Breast epithelium (tissue), 4 donors: Measurements from ENCODE around the gene LCN10. TPM values are rescaled to one million over a fixed set of nuclear protein-coding genes. Genes with fewer than 3 reads are reported as not detected.
"Not testable (repeated sequence)": the region's sequence is repeated elsewhere in the genome, so short reads cannot be mapped to it uniquely, and the experiment has no call there.

ENCODE experiments used
- DNase-seq, 2 donors: peaks; one replicate each; pipeline ENCODE4 v3.0.0-alpha.2; 2019; ENCODE audit warnings: low spot score in 2 of 2
- H3K27ac ChIP-seq, 2 donors: fragments of 200-600 bp; sonication (generic) in 1 of 2; one replicate each; pipeline ENCODE4 v1.5.1; 2016 to 2019; ENCODE audit warnings: mild to moderate bottlenecking in 1 of 2
- H3K27me3 ChIP-seq, 2 donors: fragments of 200-600 bp; sonication (generic) in 1 of 2; one replicate each; pipeline versions ENCODE4 v1.5.1 to v1.6.0; 2017 to 2019; ENCODE audit warnings: control low read depth in 1 of 2, mild to moderate bottlenecking in 1 of 2
- H3K36me3 ChIP-seq: fragments of 200-600 bp; one replicate; pipeline ENCODE4 v1.5.1; 2019
- H3K4me1 ChIP-seq, 2 donors: fragments of 200-600 bp; sonication (generic); one replicate each; pipeline ENCODE4 v1.5.1; 2016 to 2019; ENCODE audit warnings: control low read depth in 1 of 2
- H3K4me3 ChIP-seq, 3 donors: fragments of 200-600 bp; sonication (generic); 1 replicate in 2 of 3; 2 replicates in 1 of 3; pipeline ENCODE4 v1.5.1; 2016 to 2019; ENCODE audit warnings: mild to moderate bottlenecking in 3 of 3, moderate library complexity in 2 of 3
- H3K9me3 ChIP-seq, 2 donors: fragments of 200-600 bp; sonication (generic) in 1 of 2; one replicate each; pipeline ENCODE4 v1.5.1; 2016 to 2019; ENCODE audit warnings: control low read depth in 1 of 2
- POLR2A ChIP-seq: fragments of 450-650 bp; IDR thresholded peaks from one replicate; pipeline ENCODE4 v1.6.1; 2016; ENCODE audit warnings: antibody characterized with exemption, mild to moderate bottlenecking, moderate library complexity
- POLR2AphosphoS5 ChIP-seq, 3 donors: sonication (generic); formaldehyde crosslinking; IDR thresholded peaks; one replicate each; pipeline ENCODE4 v1.6.1; 2017; ENCODE audit warnings: antibody characterized with exemption in 3 of 3
- intact Hi-C: fragments of 100-400 bp; cut with DNase I; formaldehyde crosslinking; loops from one replicate; pipeline ENCODE4 v1.15.1; 2023; ENCODE audit warnings: low total_unique reads
- total RNA-seq, 3 donors: library from RNA; depleted of rRNA; stranded (reverse); fragments of >200 nt; gene quantifications; one replicate each; pipeline ENCODE4 v1.1.0, GENCODE V29; 2016
- TF ChIP-seq, protein P1 (sequence below), 3 donors: fragments of 450-650 bp; IDR thresholded peaks; one replicate each; pipeline ENCODE4 v1.5.1; 2016 to 2017; ENCODE audit warnings: antibody characterized with exemption in 3 of 3, mild to moderate bottlenecking in 3 of 3, moderate library complexity in 3 of 3

LCN10 gene
- 1 to 10 TPM in 2 of 3 donors, under 1 TPM in 1; 0.73 to 6.9 (median 6.7) TPM for total RNA-seq

DNA sequence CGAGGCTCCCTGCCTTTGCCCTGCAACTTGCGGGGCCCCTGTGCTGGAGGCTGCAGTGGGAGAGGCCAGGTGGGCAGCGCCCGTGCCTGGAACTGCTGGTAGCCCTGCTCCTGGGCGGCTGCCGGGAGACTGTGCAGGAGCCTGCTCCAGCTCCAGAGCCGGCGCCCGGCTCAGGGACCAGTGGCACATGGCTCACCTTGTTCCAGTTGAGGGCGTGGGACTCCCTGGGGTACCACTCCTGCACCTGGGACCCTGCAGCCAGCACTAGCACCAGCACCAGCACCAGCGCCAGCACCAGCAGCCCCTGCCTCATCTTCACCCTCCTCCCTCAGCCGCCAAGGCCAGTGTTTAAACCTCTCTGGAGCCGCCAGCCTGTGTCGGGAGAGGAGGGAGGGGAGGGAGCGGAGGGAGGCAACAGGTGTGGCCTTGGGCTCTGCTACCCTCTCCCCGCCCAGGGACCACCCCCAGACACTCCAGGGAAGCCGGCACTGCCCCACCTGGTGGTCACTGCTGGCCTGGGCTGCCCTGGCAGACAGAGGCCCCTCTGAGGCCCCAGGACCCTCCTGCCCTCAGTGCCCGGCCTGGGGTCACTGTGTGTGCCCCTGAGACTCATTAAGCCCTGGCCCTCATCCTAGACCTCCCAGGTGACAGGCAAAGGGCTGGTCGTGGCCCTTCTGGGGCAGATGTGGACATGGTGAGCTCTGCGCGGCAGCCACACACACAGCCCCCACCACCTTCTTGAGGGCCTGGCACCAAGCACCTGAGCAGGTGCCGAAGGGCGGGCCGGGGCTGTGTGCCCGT, at the start of gene LCN10:
LCN10 (minus strand) TSS at position 350 of the 801 bp plus-strand sequence; CDS start at position 313, 37 bp downstream.
- no peak for DNase-seq
- H3K9me3 ChIP-seq, result no peaks in the 10 kb centered on the region
- H3K27me3 ChIP-seq, result peaks cover 2 to 61% of the 10 kb centered on the region in 2 donors
- no peak within 1 kb of the TSS for H3K27ac ChIP-seq
- peak within 1 kb of the TSS; percentile 4 to 41 (median 11) for H3K4me3 ChIP-seq
- TF ChIP-seq POLR2AphosphoS5 (IDR thresholded peaks at IDR 0.05), result no peak
- TF ChIP-seq, protein P1, sequence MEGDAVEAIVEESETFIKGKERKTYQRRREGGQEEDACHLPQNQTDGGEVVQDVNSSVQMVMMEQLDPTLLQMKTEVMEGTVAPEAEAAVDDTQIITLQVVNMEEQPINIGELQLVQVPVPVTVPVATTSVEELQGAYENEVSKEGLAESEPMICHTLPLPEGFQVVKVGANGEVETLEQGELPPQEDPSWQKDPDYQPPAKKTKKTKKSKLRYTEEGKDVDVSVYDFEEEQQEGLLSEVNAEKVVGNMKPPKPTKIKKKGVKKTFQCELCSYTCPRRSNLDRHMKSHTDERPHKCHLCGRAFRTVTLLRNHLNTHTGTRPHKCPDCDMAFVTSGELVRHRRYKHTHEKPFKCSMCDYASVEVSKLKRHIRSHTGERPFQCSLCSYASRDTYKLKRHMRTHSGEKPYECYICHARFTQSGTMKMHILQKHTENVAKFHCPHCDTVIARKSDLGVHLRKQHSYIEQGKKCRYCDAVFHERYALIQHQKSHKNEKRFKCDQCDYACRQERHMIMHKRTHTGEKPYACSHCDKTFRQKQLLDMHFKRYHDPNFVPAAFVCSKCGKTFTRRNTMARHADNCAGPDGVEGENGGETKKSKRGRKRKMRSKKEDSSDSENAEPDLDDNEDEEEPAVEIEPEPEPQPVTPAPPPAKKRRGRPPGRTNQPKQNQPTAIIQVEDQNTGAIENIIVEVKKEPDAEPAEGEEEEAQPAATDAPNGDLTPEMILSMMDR (IDR thresholded peaks at IDR 0.05), result no peak
- no peak for TF ChIP-seq POLR2A
- intact Hi-C loops, result no loop called here
- H3K4me1 ChIP-seq, result peaks cover 8 to 11% of the 10 kb centered on the region in 2 donors
- no peaks in the 10 kb centered on the region for H3K36me3 ChIP-seq

DNA sequence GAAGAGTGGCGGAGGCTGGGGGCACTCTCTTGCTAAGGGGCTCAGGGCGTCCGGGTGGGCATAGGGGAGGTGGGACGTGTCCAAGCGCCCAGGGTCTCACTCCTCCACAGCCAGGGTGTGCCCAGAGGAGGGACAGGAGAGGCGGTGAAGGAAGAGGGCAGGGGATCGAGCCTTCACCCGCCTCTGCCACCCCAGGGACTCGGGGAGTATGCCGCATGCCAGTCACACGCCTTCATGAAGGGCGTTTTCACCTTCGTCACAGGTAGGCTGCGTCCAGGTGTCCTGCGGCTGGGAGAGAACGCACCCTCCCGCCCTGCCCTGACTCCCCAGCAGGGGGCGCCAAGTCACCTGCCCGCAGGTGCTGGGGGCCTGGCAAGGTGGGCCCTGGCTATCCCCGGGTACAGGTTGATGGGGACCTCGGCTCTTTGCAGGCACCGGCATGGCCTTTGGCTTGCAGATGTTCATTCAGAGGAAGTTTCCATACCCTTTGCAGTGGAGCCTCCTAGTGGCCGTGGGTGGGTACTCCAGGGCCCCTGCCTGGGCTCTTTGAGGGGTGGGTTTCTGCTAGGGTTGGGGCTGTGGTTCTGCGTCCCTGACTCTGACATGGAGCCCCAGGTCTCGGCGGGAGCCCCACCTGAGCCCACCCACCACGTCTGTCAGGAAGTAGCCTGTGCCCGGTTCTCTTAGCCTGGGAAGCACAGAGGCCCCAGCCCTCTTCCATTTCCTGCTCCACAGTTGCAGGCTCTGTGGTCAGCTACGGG, 49.0 kb upstream of the LCN10 start:
- peak; percentile 79 to 82 for DNase-seq
- intact Hi-C loops, result no loop called here

DNA sequence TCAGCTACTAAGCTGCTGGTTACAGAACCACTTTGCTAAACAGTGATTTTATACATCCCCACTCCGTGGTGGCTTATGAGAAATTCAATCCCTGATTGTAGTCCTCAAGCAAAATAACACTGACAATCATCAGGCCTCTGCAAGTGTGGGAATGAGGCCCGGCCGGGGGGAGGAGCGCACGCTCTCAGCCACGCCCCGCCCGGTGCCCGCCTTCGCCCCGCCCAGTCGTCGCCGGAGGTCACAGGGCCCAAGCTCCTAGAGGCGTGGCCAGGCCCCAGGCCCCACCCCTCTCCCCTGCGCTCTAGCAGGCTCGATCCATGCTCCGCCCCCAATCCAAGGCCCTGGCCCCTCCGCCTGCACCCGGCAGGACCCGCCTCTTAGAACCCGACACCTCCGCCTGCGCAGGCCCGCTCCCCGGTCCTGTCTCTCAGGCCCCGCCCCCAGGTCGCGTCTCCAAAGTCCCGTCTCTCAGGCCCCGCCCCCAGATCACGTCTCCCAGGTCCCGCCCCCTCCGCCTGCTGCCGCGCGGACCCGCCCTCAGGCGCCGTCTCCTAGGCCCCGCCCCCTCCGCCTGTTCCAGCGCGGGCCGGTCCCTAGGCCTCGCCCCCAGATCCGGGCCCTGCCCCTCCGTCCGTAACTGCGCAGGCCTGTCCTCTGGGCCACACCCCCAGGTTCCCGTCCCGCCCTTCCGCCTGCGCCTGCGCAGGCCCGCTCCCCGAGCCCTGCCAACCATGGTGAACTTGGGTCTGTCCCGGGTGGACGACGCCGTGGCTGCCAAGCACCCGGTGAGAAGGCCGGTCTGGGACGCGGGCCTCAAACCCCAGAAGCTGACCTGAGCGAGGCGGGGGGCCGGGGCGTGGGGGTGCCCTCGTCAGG, 48.1 kb upstream of the LCN10 start, which contains the start of gene TMEM141:
TMEM141 (plus strand) TSS at position 705 of the 876 bp plus-strand sequence; CDS start at position 732, 27 bp downstream.
- Histone ChIP-seq H3K9me3 (no peaks in the 10 kb centered on the region), H3K4me3 (peak within 1 kb of the TSS; percentile 72 to 76 (median 74)), H3K27me3 (no peaks in the 10 kb centered on the region), H3K27ac (peak within 1 kb of the TSS; percentile 98 to 99), H3K36me3 (no peaks in the 10 kb centered on the region), H3K4me1 (peaks cover 0 to 10% of the 10 kb centered on the region in 2 donors)
- peak; percentile 100 for DNase-seq
- TF ChIP-seq POLR2A (peak; percentile 78), POLR2AphosphoS5 (IDR thresholded peaks at IDR 0.05) (peak; percentile 15 to 93 (median 50))
- TF ChIP-seq, protein P1 (IDR thresholded peaks at IDR 0.05), result no peak
- intact Hi-C loops, result no loop called here

More for the DNA sequence above, 49.0 kb upstream of the LCN10 start:
- peak overlapping the region; percentile 72 to 76 (median 74) for H3K4me3 ChIP-seq
- H3K9me3 ChIP-seq, result no peaks in the 10 kb centered on the region
- no peaks in the 10 kb centered on the region for H3K36me3 ChIP-seq
- no peaks in the 10 kb centered on the region for H3K27me3 ChIP-seq
- peak overlapping the region; percentile 98 to 99 for H3K27ac ChIP-seq
- peaks cover 0 to 10% of the 10 kb centered on the region in 2 donors for H3K4me1 ChIP-seq
- TF ChIP-seq, protein P1 (IDR thresholded peaks at IDR 0.05), result peak; percentile 91 to 97 (median 92)
- TF ChIP-seq POLR2A (no peak), POLR2AphosphoS5 (IDR thresholded peaks at IDR 0.05) (peak; percentile 8 to 48 (median 43))

DNA sequence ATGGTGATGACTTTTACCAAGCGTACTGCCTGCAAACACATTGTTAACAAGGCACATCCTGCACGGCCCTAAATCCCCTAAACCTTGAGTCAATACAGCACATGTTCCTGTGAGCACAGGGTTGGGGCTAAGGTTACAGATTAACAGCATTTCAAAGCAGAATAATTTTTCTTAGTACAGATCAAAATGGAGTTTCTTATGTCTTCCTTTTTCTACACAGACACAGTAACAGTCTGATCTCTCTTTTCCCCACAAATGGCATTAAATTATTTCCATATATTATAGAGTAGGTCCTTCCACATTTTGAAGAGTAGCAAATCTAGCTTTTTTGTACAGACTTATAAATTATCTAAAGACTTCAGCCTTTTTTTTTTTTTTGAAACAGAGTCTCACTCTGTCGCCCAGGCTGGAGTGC, 46.8 kb upstream of the LCN10 start:
- H3K36me3 ChIP-seq, result no peaks in the 10 kb centered on the region
- intact Hi-C loops, result no loop called here
- DNase-seq, result no peak
- no peak overlapping the region for H3K27ac ChIP-seq
- TF ChIP-seq POLR2AphosphoS5 (IDR thresholded peaks at IDR 0.05), result no peak
- TF ChIP-seq, protein P1 (IDR thresholded peaks at IDR 0.05), result no peak
- no peak overlapping the region for H3K4me3 ChIP-seq
- H3K9me3 ChIP-seq, result no peaks in the 10 kb centered on the region
- H3K4me1 ChIP-seq, result peaks cover 0 to 10% of the 10 kb centered on the region in 2 donors
- no peaks in the 10 kb centered on the region for H3K27me3 ChIP-seq

DNA sequence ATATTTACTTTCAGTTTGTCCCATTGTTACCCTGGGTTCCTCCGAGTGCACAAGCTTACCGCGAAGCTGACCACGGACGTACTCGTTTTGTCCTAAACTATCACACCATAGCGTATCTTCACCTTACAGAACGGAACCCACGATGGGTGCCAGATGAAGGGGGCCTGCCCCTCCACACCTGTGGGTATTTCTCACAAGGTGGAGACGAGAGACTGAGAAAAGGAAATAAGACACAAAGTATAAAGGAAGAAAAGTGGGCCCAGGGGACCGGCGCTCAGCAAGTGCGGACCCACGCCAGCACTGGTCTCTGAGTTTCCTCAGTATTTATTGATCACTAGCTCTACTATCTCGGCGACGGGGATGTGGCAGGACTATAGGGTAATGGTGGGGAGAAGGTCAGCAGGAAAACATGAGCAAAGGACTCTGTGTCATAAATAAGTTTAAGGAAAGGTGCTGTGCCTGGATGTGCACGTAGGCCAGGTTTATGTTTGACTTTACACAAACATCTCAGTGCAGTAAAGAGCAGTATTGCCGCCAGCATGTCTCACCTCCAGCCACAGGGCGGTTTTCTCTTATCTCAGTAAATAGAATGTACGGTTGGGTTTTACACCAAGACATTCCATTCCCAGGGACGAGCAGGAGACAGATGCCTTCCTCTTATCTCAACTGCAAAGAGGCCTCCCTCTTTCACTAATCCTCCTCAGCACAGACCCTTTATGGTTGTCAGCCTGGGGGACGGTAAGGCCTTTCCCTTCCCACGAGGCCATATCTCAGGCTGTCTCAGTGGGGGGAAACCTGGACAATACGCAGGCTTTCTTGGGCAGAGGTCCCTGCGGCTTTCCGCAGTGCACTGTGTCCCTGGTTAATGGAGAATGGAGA, 46.1 kb upstream of the LCN10 start:
- intact Hi-C loops, result not testable (repeated sequence)

More for the DNA sequence above, 46.1 kb upstream of the LCN10 start:
- H3K4me1 ChIP-seq, H3K27me3 ChIP-seq, H3K27ac ChIP-seq, DNase-seq, H3K36me3 ChIP-seq, H3K9me3 ChIP-seq: not testable (repeated sequence)
- H3K4me3 ChIP-seq, result peak overlapping the region in 2 of 3 donors; percentile 6 to 21
